Rectal smooth muscle tissue (tissue), 1 donor: ENCODE measurements around the gene ATRX.
"Not testable (repeated sequence)": the region's sequence is repeated elsewhere in the genome, so short reads cannot be mapped to it uniquely, and the experiment has no call there.

Experiments used
- H3K27ac ChIP-seq: one replicate; pipeline ENCODE4 v1.7.0; 2013; ENCODE audit warnings: low read depth, low read length, inconsistent platforms
- H3K27me3 ChIP-seq: one replicate; pipeline ENCODE4 v1.7.0; 2013; ENCODE audit warnings: low read length; ENCODE audit not compliant: control insufficient read depth, insufficient read depth
- H3K36me3 ChIP-seq: one replicate; pipeline ENCODE4 v1.7.0; 2013; ENCODE audit warnings: low read length; ENCODE audit not compliant: control insufficient read depth, insufficient read depth
- H3K4me1 ChIP-seq: one replicate; pipeline ENCODE4 v1.7.0; 2013; ENCODE audit warnings: low read length; ENCODE audit not compliant: control insufficient read depth, insufficient read depth
- H3K4me3 ChIP-seq: one replicate; pipeline ENCODE4 v1.7.0; 2013; ENCODE audit warnings: low read length
- H3K9ac ChIP-seq: one replicate; pipeline ENCODE4 v1.7.0; 2013; ENCODE audit warnings: low read length

Gene ATRX

GRCh38 chrX:77565278-77565677 is 220.7 kb downstream of the ATRX start:
- H3K9ac ChIP-seq: no peak overlapping the region
- no peaks in the 10 kb centered on the region for H3K27me3 ChIP-seq
- H3K4me3 ChIP-seq: no peak overlapping the region
- H3K4me1 ChIP-seq: no peaks in the 10 kb centered on the region
- peaks cover 2% of the 10 kb centered on the region for H3K36me3 ChIP-seq
- no peak overlapping the region for H3K27ac ChIP-seq

GRCh38 chrX:77564823-77565222 is 221.2 kb downstream of the ATRX start:
- Histone ChIP-seq H3K9ac (no peak overlapping the region), H3K4me1 (no peaks in the 10 kb centered on the region), H3K27me3 (no peaks in the 10 kb centered on the region), H3K36me3 (peaks cover 2% of the 10 kb centered on the region), H3K27ac (no peak overlapping the region), H3K4me3 (no peak overlapping the region)

- Histone ChIP-seq H3K27ac (no peak overlapping the region), H3K4me1 (no peaks in the 10 kb centered on the region), H3K4me3 (no peak overlapping the region), H3K9ac (no peak overlapping the region), H3K27me3 (no peaks in the 10 kb centered on the region), H3K36me3 (peaks cover 2% of the 10 kb centered on the region)
Observed at GRCh38 chrX:77561372-77561771, 224.6 kb downstream of the ATRX start.

GRCh38 chrX:77556276-77556675 is 229.7 kb downstream of the ATRX start:
- Histone ChIP-seq H3K4me3 (no peak overlapping the region), H3K36me3 (no peaks in the 10 kb centered on the region)

GRCh38 chrX:77548751-77549150 is 237.3 kb downstream of the ATRX start:
- Histone ChIP-seq H3K4me3 (no peak overlapping the region), H3K36me3 (no peaks in the 10 kb centered on the region), H3K4me1 (no peaks in the 10 kb centered on the region), H3K27ac (no peak overlapping the region), H3K9ac (no peak overlapping the region), H3K27me3 (no peaks in the 10 kb centered on the region)

More at GRCh38 chrX:77556276-77556675, 229.7 kb downstream of the ATRX start:
- Histone ChIP-seq H3K27me3 (no peaks in the 10 kb centered on the region), H3K4me1 (no peaks in the 10 kb centered on the region), H3K9ac (no peak overlapping the region), H3K27ac (no peak overlapping the region)

GRCh38 chrX:77539778-77540177 is 246.2 kb downstream of the ATRX start:
- H3K27ac ChIP-seq, H3K9ac ChIP-seq, H3K4me1 ChIP-seq, H3K4me3 ChIP-seq, H3K36me3 ChIP-seq, H3K27me3 ChIP-seq: not testable (repeated sequence)

- H3K4me1 ChIP-seq, H3K27me3 ChIP-seq, H3K27ac ChIP-seq, H3K36me3 ChIP-seq, H3K9ac ChIP-seq, H3K4me3 ChIP-seq: not testable (repeated sequence)
Observed at GRCh38 chrX:77531261-77531660, 254.8 kb downstream of the ATRX start.

- Histone ChIP-seq H3K4me3 (no peak overlapping the region), H3K9ac (no peak overlapping the region), H3K4me1 (no peaks in the 10 kb centered on the region), H3K27me3 (no peaks in the 10 kb centered on the region), H3K27ac (no peak overlapping the region), H3K36me3 (no peaks in the 10 kb centered on the region)
Observed at GRCh38 chrX:77528034-77528433, 258.0 kb downstream of the ATRX start.

GRCh38 chrX:77527233-77528001 is 258.6 kb downstream of the ATRX start:
- no peak overlapping the region for H3K9ac ChIP-seq
- H3K27ac ChIP-seq: no peak overlapping the region
- no peaks in the 10 kb centered on the region for H3K27me3 ChIP-seq
- H3K4me1 ChIP-seq: no peaks in the 10 kb centered on the region
- H3K4me3 ChIP-seq: no peak overlapping the region
- no peaks in the 10 kb centered on the region for H3K36me3 ChIP-seq

- no peak overlapping the region for H3K27ac ChIP-seq
- no peak overlapping the region for H3K4me3 ChIP-seq
- peaks cover 2% of the 10 kb centered on the region for H3K36me3 ChIP-seq
- H3K4me1 ChIP-seq: no peaks in the 10 kb centered on the region
- H3K27me3 ChIP-seq: no peaks in the 10 kb centered on the region
- H3K9ac ChIP-seq: no peak overlapping the region
Observed at GRCh38 chrX:77519765-77520164, 266.3 kb downstream of the ATRX start.

GRCh38 chrX:77514177-77514576 is 271.8 kb downstream of the ATRX start:
- no peaks in the 10 kb centered on the region for H3K4me1 ChIP-seq
- no peak overlapping the region for H3K4me3 ChIP-seq
- no peak overlapping the region for H3K9ac ChIP-seq
- peaks cover 12% of the 10 kb centered on the region for H3K36me3 ChIP-seq
- H3K27ac ChIP-seq: no peak overlapping the region
- H3K27me3 ChIP-seq: no peaks in the 10 kb centered on the region

GRCh38 chrX:77510007-77510406 is 276.0 kb downstream of the ATRX start:
- Histone ChIP-seq H3K4me3 (no peak overlapping the region), H3K36me3 (peaks cover 12% of the 10 kb centered on the region), H3K27ac (no peak overlapping the region), H3K4me1 (no peaks in the 10 kb centered on the region), H3K9ac (no peak overlapping the region), H3K27me3 (no peaks in the 10 kb centered on the region)

- Histone ChIP-seq H3K9ac (no peak overlapping the region), H3K4me1 (no peaks in the 10 kb centered on the region), H3K27me3 (no peaks in the 10 kb centered on the region), H3K36me3 (peaks cover 4% of the 10 kb centered on the region), H3K27ac (no peak overlapping the region), H3K4me3 (no peak overlapping the region)
Observed at GRCh38 chrX:77505227-77505626, 280.8 kb downstream of the ATRX start.
